ENCODE data around the gene PLXNA2. TPM values are rescaled to one million over a fixed set of nuclear protein-coding genes. Genes with fewer than 3 reads are reported as not detected.

The PLXNA2 gene
- total and polyA plus RNA-seq, 2 of the 4 experiments (the other 2 are of a cell fraction): 0.72 to 1.1 TPM

DNA sequence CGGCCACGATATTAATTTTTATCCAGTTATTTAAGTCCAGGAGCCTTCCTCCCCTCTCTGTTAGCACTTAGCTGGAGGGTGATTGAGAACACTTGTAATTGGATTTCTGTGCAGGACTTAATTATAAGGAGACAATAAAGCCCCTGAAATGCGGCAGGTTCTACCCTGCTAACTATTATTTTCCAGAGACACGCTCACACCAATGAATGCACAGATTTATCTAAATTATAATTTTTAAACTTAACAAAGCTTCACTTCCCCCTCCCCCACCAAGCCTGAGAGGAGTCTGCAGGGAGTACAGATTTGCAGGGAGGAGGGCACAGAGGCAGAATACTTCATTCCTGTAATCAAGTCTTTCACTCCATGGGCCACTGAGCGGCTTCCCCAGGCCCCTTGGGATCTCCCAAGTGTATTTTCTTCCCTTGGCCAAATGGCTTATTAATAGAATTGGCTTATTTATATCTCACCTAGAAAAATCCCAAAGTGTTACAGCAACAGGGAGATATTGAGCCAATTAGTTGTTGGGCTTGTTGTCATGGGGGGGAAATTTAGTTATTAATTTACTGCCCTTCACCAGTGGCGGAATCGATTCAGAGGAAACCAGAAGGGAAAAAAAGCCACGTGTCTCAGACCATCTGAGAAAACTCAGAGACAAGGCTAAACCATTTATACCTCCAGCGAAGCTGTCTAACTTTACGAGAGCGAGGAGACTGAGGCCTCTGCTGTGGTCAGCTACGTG, 234.3 kb downstream of the PLXNA2 start:
- Histone ChIP-seq H2BK15ac (ENCODE audit: low read depth, low read length) (no peak overlapping the region), H4K8ac (ENCODE audit: low read depth in 2 of 2, low read length in 2 of 2) (no peak overlapping the region), H3K18ac (ENCODE audit: low read depth, low read length) (no peak overlapping the region), H2BK120ac (ENCODE audit: low read depth, low read length) (no peak overlapping the region), H3K9me3 (ENCODE audit: control insufficient read depth, insufficient read depth, low read length) (no peaks in the 10 kb centered on the region), H3K4me2 (ENCODE audit: low read depth, low read length) (no peak overlapping the region), H3K4ac (ENCODE audit: low read depth, low read length) (no peak overlapping the region), H3K9me1 (ENCODE audit: insufficient read depth, low read length) (no peaks in the 10 kb centered on the region; the same call in 1 of the 2 replicates), H3K79me1 (ENCODE audit: low read depth in 1 of 2, low read length in 2 of 2) (no peaks in the 10 kb centered on the region), H3K36me3 (ENCODE audit: control insufficient read depth, insufficient read depth, low read length) (no peaks in the 10 kb centered on the region), H2BK20ac (ENCODE audit: low read depth, low read length) (no peak overlapping the region), H2AFZ (replicated peaks; ENCODE audit: low read length, poor library complexity) (no peak overlapping the region), H3K27ac (ENCODE audit: insufficient read depth, low read length) (no peak overlapping the region), H3K4me1 (ENCODE audit: control insufficient read depth, insufficient read depth, low read length) (no peaks in the 10 kb centered on the region), H2BK5ac (ENCODE audit: low read depth, low read length, poor library complexity, severe bottlenecking) (no peak overlapping the region), H3K4me3 (ENCODE audit: insufficient read depth, low read depth, low read length) (no peak overlapping the region), H4K20me1 (ENCODE audit: insufficient read depth, low read length) (no peaks in the 10 kb centered on the region), H3K23ac (ENCODE audit: low read depth, low read length) (no peak overlapping the region), H4K91ac (ENCODE audit: insufficient read depth, low read depth, low read length) (no peak overlapping the region), H3K56ac (ENCODE audit: extremely low read depth, insufficient read depth, low read length) (no peak overlapping the region), H3K14ac (replicated peaks; ENCODE audit: low read depth, low read length) (no peak overlapping the region), H3K27me3 (ENCODE audit: control insufficient read depth, insufficient read depth, low read length) (no peaks in the 10 kb centered on the region; the same call in 1 of the 2 replicates), H4K5ac (ENCODE audit: low read depth, low read length) (no peak overlapping the region), H3K9ac (ENCODE audit: low read depth, low read length) (no peak overlapping the region), H2AK9ac (replicated peaks; ENCODE audit: low read depth, low read length, poor library complexity) (no peak overlapping the region), H2AK5ac (ENCODE audit: low read depth, low read length) (no peak overlapping the region)
- POLR2A ChIA-PET (ENCODE audit: unreplicated experiment): no interaction called here
- in situ Hi-C loops (cut with MboI; ENCODE audit: low sequenced_read_pairs) (no loop called here), dilution Hi-C loops (cut with HindIII; ENCODE audit: low sequenced_read_pairs, unreplicated experiment) (no loop called here), intact Hi-C loops (cut with micrococcal nuclease) (no loop called here)
- no peak for ATAC-seq (ENCODE audit: low read depth)
- DNase-seq: no peak
- no TSS peak for BruUV-seq (replicated peaks)
- 69% methylated on average over 3 of the region's 12 CpGs; no CpG with 5 or more reads in 1 of the 2 experiments for WGBS, 2 experiments (ENCODE audit: extremely low coverage in 2 of 2, insufficient read length in 1 of 2)
- CTCF ChIA-PET: interaction anchor here (1.6 kb wide), 1 partner anchor 12 kb away, joined by 4 read pairs; no protein-coding TSS in a partner anchor
- TF ChIP-seq CEBPB (IDR thresholded peaks at IDR 0.05; ENCODE audit: low read depth, low read length) (no peak), RCOR1 (IDR thresholded peaks at IDR 0.05; ENCODE audit: insufficient replicate concordance, low read length) (no peak), CTCF (conservative IDR thresholded peaks at IDR 0.05; ENCODE audit: low read depth, low read length) (no peak), SMC3 (IDR thresholded peaks at IDR 0.05; ENCODE audit: low read depth, low read length) (no peak), MXI1 (IDR thresholded peaks at IDR 0.05; ENCODE audit: borderline replicate concordance, low read depth, low read length) (no peak), NFE2L2 (IDR thresholded peaks at IDR 0.05; ENCODE audit: low read depth, low read length) (no peak), RFX5 (IDR thresholded peaks at IDR 0.05; ENCODE audit: low read depth, low read length) (no peak), MAZ (IDR thresholded peaks at IDR 0.05; ENCODE audit: borderline replicate concordance, low read depth, low read length) (no peak)
